ENCODE data around the gene GNG2. TPM values are rescaled to one million over a fixed set of nuclear protein-coding genes. Genes with fewer than 3 reads are reported as not detected.

Gene GNG2
- total RNA-seq, 4 donors from 2014 or later = 3.6 to 8.1 (median 7.2) TPM

- no peak overlapping the region for H3K4me3 ChIP-seq
- no peaks in the 10 kb centered on the region for H3K4me1 ChIP-seq
- DNase-seq (ENCODE audit: low spot score in 2 of 2) = no peak
- no peak for TF ChIP-seq POLR2AphosphoS5 (IDR thresholded peaks at IDR 0.05)
- no peak for TF ChIP-seq POLR2A (IDR thresholded peaks at IDR 0.05)
- no peak for TF ChIP-seq EP300 (IDR thresholded peaks at IDR 0.05)
- TF ChIP-seq CTCF (IDR thresholded peaks at IDR 0.05) = no peak
- no peaks in the 10 kb centered on the region for H3K27me3 ChIP-seq
- H3K9me3 ChIP-seq = no peaks in the 10 kb centered on the region
- no peaks in the 10 kb centered on the region for H3K36me3 ChIP-seq
- WGBS = 97% methylated on average over 1 of the region's 1 CpG
- H3K27ac ChIP-seq = no peak overlapping the region
Measured at GRCh38 chr14:51938137-51938536, 77.7 kb downstream of the GNG2 start.

- Histone ChIP-seq H3K27ac (no peak overlapping the region), H3K27me3 (no peaks in the 10 kb centered on the region), H3K4me1 (no peaks in the 10 kb centered on the region), H3K9me3 (no peaks in the 10 kb centered on the region), H3K36me3 (no peaks in the 10 kb centered on the region), H3K4me3 (no peak overlapping the region)
- DNase-seq (ENCODE audit: low spot score in 2 of 2) = no peak
- TF ChIP-seq POLR2AphosphoS5 (IDR thresholded peaks at IDR 0.05) (no peak), EP300 (IDR thresholded peaks at IDR 0.05) (no peak), POLR2A (IDR thresholded peaks at IDR 0.05) (no peak), CTCF (IDR thresholded peaks at IDR 0.05) (no peak)
- WGBS = 90% methylated on average over 3 of the region's 3 CpGs
Measured at GRCh38 chr14:51938821-51939220, 78.4 kb downstream of the GNG2 start.

GRCh38 chr14:51939226-51939625 is 78.8 kb downstream of the GNG2 start:
- H3K27me3 ChIP-seq = no peaks in the 10 kb centered on the region
- no peaks in the 10 kb centered on the region for H3K36me3 ChIP-seq
- DNase-seq (ENCODE audit: low spot score in 2 of 2) = no peak

GRCh38 chr14:51939755-51940301 is 79.4 kb downstream of the GNG2 start:
- Histone ChIP-seq H3K36me3 (no peaks in the 10 kb centered on the region), H3K9me3 (no peaks in the 10 kb centered on the region), H3K4me3 (no peak overlapping the region), H3K27ac (no peak overlapping the region), H3K27me3 (no peaks in the 10 kb centered on the region), H3K4me1 (no peaks in the 10 kb centered on the region)
- TF ChIP-seq POLR2AphosphoS5 (IDR thresholded peaks at IDR 0.05) = no peak
- no peak for TF ChIP-seq CTCF (IDR thresholded peaks at IDR 0.05)
- TF ChIP-seq POLR2A (IDR thresholded peaks at IDR 0.05) = no peak
- no peak for TF ChIP-seq EP300 (IDR thresholded peaks at IDR 0.05)
- no peak for DNase-seq (ENCODE audit: low spot score in 2 of 2)
- 85% methylated on average over 10 of the region's 10 CpGs for WGBS

More at GRCh38 chr14:51939226-51939625, 78.8 kb downstream of the GNG2 start:
- Histone ChIP-seq H3K4me1 (no peaks in the 10 kb centered on the region), H3K9me3 (no peaks in the 10 kb centered on the region), H3K4me3 (no peak overlapping the region), H3K27ac (no peak overlapping the region)
- TF ChIP-seq POLR2AphosphoS5 (IDR thresholded peaks at IDR 0.05) (no peak), EP300 (IDR thresholded peaks at IDR 0.05) (no peak), POLR2A (IDR thresholded peaks at IDR 0.05) (no peak), CTCF (IDR thresholded peaks at IDR 0.05) (no peak)
- WGBS = 91% methylated on average over 6 of the region's 6 CpGs

- H3K27ac ChIP-seq = no peak overlapping the region
- H3K36me3 ChIP-seq = no peaks in the 10 kb centered on the region
- TF ChIP-seq POLR2AphosphoS5 (IDR thresholded peaks at IDR 0.05) (no peak), EP300 (IDR thresholded peaks at IDR 0.05) (no peak), POLR2A (IDR thresholded peaks at IDR 0.05) (no peak), CTCF (IDR thresholded peaks at IDR 0.05) (no peak)
- DNase-seq (ENCODE audit: low spot score in 2 of 2) = no peak
- 88% methylated on average over 2 of the region's 2 CpGs for WGBS
- no peak overlapping the region for H3K4me3 ChIP-seq
- no peaks in the 10 kb centered on the region for H3K9me3 ChIP-seq
- no peaks in the 10 kb centered on the region for H3K27me3 ChIP-seq
- H3K4me1 ChIP-seq = no peaks in the 10 kb centered on the region
Measured at GRCh38 chr14:51942971-51943370, 82.6 kb downstream of the GNG2 start.

Data from suprapubic skin (tissue), 4 donors.